Ishikawa (cell line): ENCODE measurements around the gene CRACR2B.

Experiments
- CEBPB ChIP-seq: IDR thresholded peaks from 2 replicates; pipeline ENCODE4 v1.6.1; 2012
- CREB1 ChIP-seq: IDR thresholded peaks from 2 replicates; pipeline ENCODE4 v1.6.1; 2012; ENCODE audit warnings: low read depth
- EGR1 ChIP-seq: IDR thresholded peaks from 2 replicates; pipeline ENCODE4 v1.6.1; 2012
- EP300 ChIP-seq: IDR thresholded peaks from 2 replicates; pipeline ENCODE4 v1.6.1; 2012; ENCODE audit warnings: borderline replicate concordance
- FOXM1 ChIP-seq: IDR thresholded peaks from 2 replicates; pipeline ENCODE4 v1.6.1; 2012; ENCODE audit warnings: low read depth, borderline replicate concordance
- NFIC ChIP-seq: IDR thresholded peaks from 2 replicates; pipeline ENCODE4 v1.6.1; 2012
- RAD21 ChIP-seq: IDR thresholded peaks from 2 replicates; pipeline ENCODE4 v1.6.1; 2012; ENCODE audit warnings: low read depth
- REST ChIP-seq: IDR thresholded peaks from 2 replicates; pipeline ENCODE4 v1.6.1; 2012; ENCODE audit warnings: low read depth, mild to moderate bottlenecking
- TAF1 ChIP-seq: IDR thresholded peaks from 2 replicates; pipeline ENCODE4 v1.6.1; 2012; ENCODE audit warnings: low read depth, mild to moderate bottlenecking
- TCF12 ChIP-seq: IDR thresholded peaks from 2 replicates; pipeline ENCODE4 v1.6.1; 2012; ENCODE audit warnings: low read depth
- TEAD4 ChIP-seq: IDR thresholded peaks from 2 replicates; pipeline ENCODE4 v1.6.1; 2012
- USF1 ChIP-seq: IDR thresholded peaks from 2 replicates; pipeline ENCODE4 v1.6.1; 2012
- YY1 ChIP-seq: IDR thresholded peaks from 2 replicates; pipeline ENCODE4 v1.6.1; 2012; ENCODE audit warnings: low read depth
- ZBTB7A ChIP-seq: IDR thresholded peaks from 2 replicates; pipeline ENCODE4 v1.6.1; 2012; ENCODE audit warnings: low read depth
- TF ChIP-seq, protein P1 (sequence below): IDR thresholded peaks from 2 replicates; pipeline ENCODE4 v1.6.1; 2012

Gene CRACR2B

GRCh38 chr11:863023-863909 lies 35.5 kb downstream of the CRACR2B start:
- no peak for TF ChIP-seq EGR1
- TF ChIP-seq YY1 = no peak
- no peak for TF ChIP-seq USF1
- no peak for TF ChIP-seq TEAD4
- TF ChIP-seq EP300 = no peak
- TF ChIP-seq, protein P1, sequence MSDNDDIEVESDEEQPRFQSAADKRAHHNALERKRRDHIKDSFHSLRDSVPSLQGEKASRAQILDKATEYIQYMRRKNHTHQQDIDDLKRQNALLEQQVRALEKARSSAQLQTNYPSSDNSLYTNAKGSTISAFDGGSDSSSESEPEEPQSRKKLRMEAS = no peak
- no peak for TF ChIP-seq NFIC
- no peak for TF ChIP-seq ZBTB7A
- no peak for TF ChIP-seq REST
- no peak for TF ChIP-seq CEBPB
- TF ChIP-seq FOXM1 = no peak
- TF ChIP-seq TCF12 = no peak
- no peak for TF ChIP-seq TAF1
- no peak for TF ChIP-seq RAD21
- TF ChIP-seq CREB1 = no peak

- TF ChIP-seq CEBPB = no peak
- TF ChIP-seq TEAD4 = no peak
- TF ChIP-seq TCF12 = no peak
- no peak for TF ChIP-seq RAD21
- TF ChIP-seq EP300 = no peak
- no peak for TF ChIP-seq FOXM1
- no peak for TF ChIP-seq YY1
- no peak for TF ChIP-seq NFIC
- TF ChIP-seq CREB1 = no peak
- TF ChIP-seq, protein P1 = no peak
- no peak for TF ChIP-seq TAF1
- TF ChIP-seq REST = no peak
Observed at GRCh38 chr11:863910-864827, 36.5 kb downstream of the CRACR2B start.

DNA sequence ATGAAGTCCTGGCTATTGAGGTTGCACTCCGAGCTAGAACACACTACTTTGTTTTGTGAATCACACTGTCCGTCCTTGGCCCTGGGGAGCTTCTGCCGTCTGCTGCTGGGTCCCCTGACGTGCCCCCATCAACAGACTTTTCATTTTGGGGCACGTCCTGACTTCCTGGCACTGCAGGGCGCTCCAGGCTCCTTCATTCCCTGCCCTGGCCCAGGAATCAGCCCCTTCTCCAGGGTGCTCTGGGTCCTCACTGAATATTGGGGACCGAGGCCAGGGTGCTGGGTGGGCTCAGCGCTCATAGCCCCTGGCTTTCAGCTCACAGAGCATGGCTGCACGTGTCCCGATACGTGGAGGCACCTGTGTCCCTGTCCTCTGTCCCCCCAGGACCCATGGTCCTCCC lies 37.2 kb downstream of the CRACR2B start:
- TF ChIP-seq, protein P1 = no peak
- TF ChIP-seq TAF1 = no peak
- no peak for TF ChIP-seq ZBTB7A
- TF ChIP-seq REST = no peak
- TF ChIP-seq CEBPB = no peak
- TF ChIP-seq NFIC = no peak
- TF ChIP-seq EGR1 = no peak
- no peak for TF ChIP-seq TCF12
- TF ChIP-seq USF1 = no peak
- TF ChIP-seq FOXM1 = no peak
- TF ChIP-seq TEAD4 = no peak
- no peak for TF ChIP-seq YY1
- no peak for TF ChIP-seq EP300
- TF ChIP-seq CREB1 = no peak
- TF ChIP-seq RAD21 = no peak
